HG02970 (cell line): ENCODE measurements around the gene PPP1R3C.

ENCODE experiments used
- ATAC-seq: cut with Tn5 transposase; IDR thresholded peaks from one replicate; pipeline ENCODE4 v1.9.1; 2021; ENCODE audit warnings: mild to moderate bottlenecking, moderate library complexity, moderate number of reproducible peaks; ENCODE audit not compliant: unreplicated experiment, low FRiP score

PPP1R3C gene

DNA sequence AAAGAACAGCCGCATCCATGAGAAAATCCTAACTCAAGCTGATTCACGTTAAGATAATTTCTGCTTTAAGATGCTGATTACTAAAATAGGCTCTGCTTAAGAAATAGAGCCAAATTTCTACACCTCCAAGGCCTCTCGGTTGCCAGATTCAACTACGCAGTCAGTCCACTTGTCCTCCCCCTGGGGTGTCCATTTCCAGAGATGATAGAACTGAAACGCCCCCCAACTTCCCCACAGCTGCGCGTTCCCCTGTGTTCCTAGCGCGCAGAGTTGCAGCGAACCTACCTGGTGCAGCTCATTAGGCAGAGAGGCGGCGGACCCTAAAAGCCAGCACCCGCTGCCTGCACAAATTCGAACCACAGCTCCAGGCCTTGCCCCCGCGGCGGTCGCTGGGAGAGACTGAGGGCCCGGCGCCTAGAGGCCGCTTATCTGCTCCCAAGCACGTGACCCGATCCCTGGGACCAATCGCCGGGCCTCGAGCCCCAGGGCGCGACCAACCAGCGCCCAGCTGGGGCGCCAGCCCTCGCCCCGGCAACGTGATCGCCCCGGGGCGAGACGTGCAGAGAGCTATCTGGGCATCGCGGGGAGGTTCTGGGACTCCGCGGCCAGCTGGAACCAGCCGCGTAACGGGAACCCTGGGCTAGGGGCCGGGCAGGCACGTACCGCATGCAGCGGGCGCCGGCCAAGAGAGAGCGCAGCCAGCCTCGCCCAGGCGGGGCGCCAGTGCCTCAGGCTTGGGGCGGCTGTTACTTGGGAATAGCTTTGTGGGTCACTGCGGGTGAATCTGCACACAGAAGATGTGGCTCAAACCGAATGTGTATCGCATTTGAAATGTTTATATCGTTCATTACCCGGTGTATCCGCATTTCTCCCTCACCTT lies at the start of gene PPP1R3C:
TSS of gene PPP1R3C (minus strand) at position 401 of the 880 bp plus-strand sequence. CDS start at position 299, 102 bp downstream.
- peak; percentile 45 for ATAC-seq

DNA sequence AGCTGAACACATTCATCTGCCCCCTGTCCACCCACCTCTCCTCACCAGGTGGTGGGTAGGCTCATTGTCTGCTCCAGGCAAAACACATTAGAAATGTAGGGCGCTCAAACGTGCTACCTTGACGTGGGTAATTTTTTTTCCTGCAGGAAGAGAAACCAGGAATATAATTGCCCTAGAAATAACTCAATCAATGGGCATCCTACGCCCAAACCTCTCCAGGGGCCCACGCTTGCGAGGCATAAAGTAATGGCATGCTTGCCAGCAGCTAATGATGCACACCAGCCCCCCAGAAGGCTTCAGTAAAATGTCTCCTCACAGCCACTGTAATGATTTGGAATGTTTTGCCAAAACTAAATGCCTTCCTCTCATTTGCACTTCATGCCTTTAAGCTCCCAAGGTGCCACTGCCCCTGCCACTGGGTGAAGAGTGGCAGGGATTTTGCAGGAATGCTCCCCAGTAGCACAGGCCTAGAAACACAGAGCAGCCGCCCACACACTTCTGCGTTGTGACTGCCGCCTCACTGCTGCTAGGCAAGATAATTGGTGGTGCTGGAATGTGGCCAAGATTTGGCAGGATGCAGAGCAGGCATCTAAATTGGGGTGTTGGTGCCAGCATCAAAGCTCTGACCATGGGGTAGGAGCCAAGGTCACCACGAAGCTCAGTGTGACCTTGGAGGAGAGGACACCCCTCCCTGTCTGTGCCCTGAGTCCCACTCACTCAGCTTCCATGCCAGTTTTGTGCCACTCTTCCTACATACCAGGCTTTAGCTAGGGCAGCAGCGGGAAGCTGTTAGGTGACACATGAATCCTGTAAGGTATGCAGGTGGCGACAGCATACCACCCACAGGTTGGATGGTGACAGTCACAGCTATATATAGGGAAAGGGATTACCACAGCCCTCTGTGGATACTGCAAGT lies 48.7 kb upstream of the PPP1R3C start:
- no peak for ATAC-seq

DNA sequence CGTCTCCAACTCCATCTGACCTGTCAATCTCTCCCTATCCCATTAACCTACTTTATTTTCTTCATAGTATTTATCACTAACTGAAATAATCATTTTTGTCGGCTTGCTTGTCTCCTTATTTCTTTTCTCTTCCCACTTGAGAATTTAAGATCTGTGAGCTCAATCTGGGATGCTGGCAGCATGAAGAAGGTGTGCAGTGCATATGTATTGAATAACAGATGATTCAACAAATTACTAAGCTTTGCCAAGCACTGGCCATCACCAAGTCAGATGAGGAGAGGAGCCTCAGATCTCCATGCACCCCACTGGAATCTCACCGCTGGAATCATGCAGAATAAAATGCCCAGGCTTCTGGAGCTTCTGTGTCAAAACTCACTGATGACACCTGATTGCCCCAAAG lies 47.6 kb upstream of the PPP1R3C start:
- no peak for ATAC-seq

DNA sequence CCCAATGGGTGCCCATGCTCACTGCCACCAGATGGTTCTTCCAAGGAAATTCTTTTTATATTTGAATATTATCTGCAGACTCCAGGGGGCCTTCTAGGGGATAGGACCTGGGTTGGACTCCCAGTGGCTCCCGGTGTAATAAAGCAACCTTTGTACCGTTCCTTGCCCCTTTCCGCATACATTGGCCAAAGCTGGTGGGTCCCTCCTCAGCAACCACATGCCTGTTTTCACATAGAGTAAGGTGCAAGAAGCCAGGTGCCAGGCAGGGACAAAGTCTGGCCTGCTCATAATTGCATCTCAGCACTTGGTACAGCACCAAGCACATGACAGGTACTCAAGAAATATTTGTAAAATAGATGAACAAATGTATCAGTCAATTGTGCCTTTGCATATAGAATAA lies 46.4 kb upstream of the PPP1R3C start:
- no peak for ATAC-seq

DNA sequence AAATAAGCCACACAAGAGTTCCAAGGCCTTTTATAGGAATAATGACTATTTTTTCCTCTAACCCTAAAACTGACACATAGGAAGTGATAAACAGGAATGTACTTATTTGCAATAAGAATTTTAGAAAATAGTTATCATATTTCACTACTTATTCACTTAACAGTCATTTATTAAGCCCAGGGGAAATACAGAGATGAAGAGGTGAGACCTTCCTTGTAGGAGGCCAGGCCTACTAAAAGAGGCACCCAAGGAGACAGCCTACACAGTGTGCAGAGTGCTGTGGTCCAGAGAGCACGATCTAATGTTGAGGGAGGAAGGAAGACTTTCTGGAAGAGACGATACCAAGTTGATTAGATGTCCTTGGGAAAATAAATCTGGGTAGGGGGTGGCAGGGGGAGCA lies 45.0 kb upstream of the PPP1R3C start:
- no peak for ATAC-seq

DNA sequence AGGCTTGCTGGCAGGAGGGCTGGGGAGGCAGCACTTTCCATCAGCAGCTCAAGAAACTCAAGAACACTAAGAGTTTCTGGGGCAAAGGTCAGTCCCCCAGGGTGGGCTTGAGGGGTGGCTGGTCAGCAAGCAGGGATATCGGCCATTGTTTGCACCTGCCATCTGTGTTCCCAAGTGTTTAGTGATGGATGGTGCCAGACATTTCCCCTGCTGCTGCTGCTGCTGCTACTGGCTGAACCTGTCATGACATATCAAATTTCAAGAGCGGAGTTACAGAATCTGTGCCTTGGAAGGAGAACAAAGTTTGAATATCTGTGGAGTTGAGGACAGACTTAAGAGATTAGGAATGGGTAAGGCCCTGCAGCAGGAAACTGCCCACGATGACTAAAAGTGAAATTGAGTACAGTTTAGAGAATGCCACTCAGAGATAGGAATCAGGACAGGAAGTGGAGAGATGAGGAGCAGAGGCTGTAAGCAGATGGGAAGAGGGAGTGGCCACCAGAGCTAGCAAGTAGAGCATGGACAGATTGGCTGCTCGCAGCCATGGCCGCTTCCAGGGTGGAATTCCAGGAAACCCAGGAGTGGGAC lies 39.2 kb upstream of the PPP1R3C start:
- no peak for ATAC-seq

DNA sequence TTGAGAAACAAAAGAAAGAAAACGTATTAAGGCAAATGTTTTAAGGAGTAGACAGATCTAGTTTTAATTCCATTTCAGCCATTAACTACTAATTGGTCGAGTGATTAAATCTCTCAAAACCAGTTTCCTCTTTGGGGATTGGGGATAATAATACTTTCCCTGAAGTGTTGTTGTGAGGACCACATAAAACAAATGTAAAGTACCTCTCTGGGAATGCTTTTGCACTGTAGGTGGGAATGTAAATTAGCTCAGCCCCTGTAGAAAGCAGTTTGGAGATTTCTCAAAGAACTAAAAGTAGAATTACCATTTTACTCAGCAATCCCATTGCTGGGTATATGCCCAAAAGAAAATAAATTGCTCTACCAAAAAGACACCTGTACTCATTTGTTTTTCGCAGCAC lies 36.0 kb upstream of the PPP1R3C start:
- no peak for ATAC-seq

DNA sequence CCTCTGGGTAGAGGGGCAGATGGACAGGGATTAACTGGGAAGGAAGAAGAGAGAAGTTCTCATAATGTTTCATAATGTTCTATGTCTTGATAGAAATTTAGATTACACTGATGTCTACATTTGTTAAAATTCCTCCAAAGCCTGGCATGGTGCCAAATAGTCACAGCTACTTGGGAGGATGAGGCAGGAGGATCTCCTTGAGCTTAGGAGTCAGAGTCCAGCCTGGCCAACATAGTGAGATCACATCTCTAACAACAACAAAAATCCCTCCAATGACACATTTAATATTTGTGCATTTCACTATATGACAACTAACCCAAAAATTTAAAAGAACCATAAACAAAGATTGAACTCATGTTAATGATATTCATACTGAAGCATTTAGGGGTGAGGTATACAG lies 33.0 kb upstream of the PPP1R3C start:
- no peak for ATAC-seq

DNA sequence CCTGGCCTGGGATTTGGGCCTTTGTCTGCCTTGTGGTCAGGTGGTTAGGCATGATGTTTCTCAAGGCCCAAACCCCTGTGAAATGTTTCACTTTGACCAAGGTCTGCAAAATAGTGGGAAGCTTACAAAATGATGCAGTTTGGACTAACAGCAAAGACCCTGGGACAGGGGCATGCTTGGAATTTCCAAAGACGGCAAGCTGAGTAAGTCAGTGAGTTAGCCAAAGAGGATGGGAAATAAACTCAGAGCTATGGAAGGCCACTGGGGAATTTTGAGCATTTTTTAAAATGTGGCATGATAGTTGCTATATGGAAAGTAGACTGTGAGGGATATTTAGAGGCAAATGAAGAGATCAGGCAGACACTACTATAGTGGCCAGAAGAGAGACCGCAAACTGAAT lies 31.6 kb upstream of the PPP1R3C start:
- no peak for ATAC-seq

DNA sequence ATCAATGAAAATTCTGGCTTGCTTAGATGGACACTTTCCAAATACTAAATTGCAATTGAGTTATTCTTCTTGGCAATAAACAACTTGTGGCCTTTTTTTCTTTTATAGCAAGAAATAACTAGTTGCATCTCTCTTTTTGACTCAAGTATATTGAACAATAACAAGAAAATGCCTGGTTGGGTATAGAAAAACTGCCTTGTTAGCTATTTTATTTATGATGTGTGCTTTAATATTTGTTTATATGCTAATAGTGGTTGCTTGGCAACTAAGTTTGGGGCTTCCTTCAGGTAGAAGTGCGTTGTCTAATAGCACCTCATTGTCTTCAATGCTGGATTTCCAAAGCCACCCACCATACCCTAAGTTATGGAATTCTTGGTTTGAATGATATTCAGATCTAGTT lies 30.1 kb upstream of the PPP1R3C start:
- ATAC-seq: no peak

DNA sequence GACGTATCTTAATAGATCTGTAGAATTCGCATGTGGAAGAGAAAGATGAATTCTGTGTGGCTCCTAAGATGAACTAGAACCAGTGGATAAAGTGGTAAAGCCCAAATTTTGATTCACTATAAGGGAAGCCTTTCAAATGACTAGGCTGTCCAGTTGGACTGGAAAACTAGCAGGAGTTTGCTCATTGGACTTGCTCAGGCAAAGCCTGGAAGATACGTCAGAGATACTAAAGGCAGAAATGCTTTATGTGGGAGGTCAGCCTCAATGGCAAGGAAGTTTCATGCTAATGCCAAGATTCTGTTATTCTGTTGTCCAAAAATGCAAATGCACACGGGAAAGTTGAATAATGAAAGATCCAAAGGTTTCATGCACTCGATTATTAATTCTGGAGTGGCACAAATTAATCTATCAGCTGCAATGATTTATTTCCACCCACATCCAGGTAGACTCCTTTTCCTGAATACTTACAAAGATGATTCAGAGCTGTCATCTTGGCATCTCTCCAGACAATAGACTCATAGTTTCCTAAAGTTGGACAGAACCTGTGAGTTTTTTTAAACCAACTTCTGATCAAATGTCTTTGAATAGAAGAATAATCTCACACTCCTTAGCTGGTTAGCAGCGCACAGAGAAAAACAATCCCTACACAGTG lies 20.5 kb upstream of the PPP1R3C start:
- ATAC-seq: no peak

DNA sequence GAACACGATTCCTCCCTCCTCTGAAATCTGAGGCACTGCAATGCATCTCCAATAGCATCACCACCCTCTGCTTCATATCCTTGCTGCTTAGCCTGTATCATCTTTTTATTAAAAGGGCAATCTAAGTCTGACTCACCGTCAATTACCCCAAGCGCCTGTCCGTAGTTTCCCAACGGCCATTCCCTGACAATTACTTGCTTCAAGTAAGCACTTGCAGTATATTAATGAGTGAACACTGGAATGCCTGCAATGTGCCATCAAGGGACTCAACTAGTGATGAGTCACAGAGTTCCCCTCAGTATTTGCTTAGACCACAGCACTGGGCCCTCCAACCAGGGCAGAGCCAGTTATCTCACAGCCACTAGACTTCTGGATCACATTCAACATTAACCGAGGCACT lies 19.5 kb upstream of the PPP1R3C start:
- ATAC-seq: no peak

DNA sequence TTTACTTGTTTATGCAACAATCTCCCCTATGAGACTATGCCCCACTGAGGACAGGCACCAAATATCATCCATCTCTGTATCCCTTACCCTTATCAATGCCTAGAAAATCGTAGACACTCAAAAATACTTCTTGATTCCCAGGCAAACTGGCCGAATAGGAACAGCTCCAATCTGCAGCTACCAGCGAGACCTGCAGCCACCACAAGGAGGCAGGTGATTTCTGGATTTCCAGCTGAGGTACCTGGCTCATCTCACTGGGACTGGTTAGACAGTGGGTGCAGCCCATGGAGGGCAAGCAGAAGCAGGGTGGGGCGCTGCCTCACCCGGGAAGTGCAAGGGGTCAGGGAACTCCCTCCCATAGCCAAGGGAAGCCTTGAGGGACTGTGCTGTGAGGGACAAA lies 10.8 kb upstream of the PPP1R3C start:
- ATAC-seq: no peak

DNA sequence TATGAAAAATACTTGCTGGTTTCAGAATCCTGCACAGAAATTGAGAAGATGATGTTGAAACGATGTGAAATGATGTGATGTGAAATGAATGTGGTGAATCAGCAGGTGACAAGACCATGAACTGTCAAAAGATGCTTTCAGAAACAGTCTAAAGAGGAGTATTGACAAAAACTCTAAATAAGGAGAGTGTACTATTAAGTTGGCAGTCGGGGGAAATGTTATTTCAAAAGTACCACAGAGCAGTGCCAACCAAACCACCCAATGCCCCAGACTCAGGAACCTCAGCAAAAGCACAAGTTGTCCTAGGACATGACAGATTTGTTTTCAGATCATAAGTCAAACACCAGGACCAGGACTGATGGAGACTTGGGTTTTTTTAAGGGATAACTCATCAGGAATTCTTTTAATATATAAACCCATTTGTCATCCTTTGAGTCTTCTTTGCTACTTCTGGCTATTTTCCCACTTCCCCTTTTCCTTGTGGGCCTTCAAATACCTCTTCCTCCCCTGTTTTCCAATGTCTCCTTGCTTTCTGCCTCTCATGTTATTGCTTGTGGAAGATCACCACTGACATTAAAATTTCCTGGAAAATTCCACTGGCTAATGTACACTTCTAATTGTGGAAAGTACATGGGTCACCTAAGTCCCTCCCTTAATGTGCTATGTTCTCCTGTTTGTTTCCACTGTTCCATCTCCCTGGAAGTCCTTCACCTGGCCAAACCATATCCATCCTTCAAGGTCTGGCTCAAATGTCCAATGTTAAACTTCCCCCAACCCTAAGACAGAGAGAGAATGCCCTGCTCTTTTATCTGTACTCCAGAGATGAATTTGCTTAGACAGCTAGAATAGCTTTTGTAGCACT lies 10.2 kb upstream of the PPP1R3C start:
- no peak for ATAC-seq

DNA sequence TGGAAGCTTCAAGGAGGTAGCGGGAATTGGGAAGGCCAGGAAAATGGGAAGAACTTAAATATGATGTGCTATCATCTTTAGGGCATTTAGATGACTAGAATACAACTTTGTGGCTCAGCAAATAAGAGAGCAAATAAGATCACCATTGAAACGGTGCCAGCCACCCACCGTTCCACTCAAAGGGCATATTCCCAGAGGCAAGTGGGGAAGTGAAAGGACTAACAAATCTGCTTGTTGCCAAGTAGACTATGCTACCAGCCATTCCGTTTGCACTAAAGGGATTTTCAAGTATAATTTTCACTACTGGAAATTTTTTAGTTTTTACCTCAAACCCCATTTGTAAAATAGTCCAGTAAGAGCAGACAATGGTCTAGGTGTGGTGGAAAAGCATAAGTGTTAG lies 4.0 kb upstream of the PPP1R3C start:
- ATAC-seq: no peak

DNA sequence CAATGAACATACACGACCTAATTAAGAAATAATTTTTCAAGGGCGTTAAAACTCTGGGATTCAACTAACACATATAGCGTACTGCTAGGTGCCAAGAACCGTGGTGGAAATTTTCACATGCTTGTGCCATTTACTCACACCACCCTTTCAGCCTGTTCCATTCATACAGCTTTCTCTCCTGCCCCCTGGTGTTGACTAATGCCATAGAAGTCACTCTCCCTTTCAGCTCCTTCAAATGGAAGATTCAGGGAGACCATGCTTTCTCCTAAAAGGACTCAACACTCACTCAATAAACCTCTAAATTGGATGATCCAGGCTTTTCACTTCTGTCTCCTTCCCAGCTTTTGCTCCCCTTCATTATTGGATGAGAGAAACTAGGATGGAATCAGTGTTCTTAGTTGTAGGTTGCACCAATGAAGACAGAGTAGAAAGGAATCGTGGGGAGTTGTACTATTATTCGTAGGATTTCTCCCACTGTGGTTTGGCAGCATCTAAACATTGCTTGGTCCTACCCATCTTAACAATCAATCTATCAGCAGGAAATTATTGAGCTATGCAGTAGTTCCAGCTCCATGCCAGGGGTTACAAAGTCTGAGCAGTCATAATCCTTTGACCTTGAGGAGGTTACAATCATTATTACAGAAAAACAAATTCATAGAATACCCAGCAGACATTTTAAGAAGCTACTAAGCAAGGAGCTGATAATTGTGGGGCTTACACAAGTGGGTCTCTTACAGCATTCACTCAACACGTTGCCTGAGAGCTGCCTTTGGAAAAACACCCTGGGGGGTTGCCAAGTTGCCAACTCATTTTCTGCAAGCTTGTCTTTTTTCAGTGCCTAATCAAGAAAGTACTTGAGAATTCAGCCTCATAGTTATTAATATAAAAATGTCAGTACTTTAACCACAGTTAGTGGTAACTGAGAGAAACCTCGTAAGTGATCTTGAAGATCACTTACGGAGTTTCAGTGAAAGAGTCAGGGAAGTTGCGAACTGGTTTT lies 2.8 kb upstream of the PPP1R3C start:
- ATAC-seq: no peak

DNA sequence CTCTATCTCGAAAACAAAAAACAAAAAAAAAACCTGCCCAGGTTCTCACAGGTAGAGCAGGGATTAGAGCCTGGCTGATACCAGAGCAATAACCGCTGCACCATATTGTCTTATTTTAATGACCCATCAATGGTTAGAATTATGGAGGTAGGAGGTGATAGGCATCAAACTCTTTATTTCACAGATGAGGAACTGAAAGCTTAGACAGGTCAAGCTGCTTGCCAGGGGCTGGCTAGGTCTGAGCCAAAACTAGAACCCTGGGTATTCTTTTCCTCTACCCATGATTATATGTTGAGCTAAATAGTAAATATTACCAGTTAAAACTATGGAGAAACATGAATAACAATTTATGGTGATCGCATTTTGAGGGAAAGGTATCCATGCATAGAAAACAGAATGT lies 2.0 kb upstream of the PPP1R3C start:
- no peak for ATAC-seq

DNA sequence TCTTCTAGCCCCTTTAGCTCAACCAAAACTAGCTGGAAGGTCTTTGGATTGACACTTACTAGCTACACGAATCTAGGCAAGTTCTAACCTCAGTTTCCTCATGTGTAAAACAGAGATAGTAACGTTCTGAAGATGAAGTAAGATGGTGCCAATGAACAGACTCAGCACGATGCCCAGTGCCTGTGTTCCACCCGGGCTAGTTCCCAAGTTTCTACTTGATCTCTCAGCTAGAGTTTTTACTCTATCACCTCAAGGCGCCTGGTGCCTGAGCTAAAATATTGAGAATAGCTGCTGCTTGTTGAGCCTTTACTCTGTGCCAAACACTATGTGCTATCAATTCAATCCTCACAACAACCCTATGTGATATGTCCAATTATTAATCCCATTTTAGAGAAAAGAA lies 1.4 kb upstream of the PPP1R3C start:
- ATAC-seq: no peak
